Measurements from ENCODE around the gene RPS15. TPM values are rescaled to one million over a fixed set of nuclear protein-coding genes. Genes with fewer than 3 reads are reported as not detected.

Gene RPS15
- total RNA-seq, 4 donors from 2014 or later: 1,291 to 3,466 (median 2,344) TPM

GRCh38 chr19:1431759-1432506 lies 6.3 kb upstream of the RPS15 start:
- no peak for ATAC-seq
- Histone ChIP-seq H3K36me3 (peaks cover 0 to 98% of the 10 kb centered on the region in 2 donors), H3K9me3 (no peaks in the 10 kb centered on the region), H3K27me3 (no peaks in the 10 kb centered on the region), H3K27ac (no peak overlapping the region), H3K4me1 (no peaks in the 10 kb centered on the region), H3K4me3 (no peak overlapping the region)
- no peak for TF ChIP-seq CTCF (IDR thresholded peaks at IDR 0.05)
- TF ChIP-seq POLR2A (IDR thresholded peaks at IDR 0.05): no peak
- no peak for TF ChIP-seq POLR2AphosphoS5 (IDR thresholded peaks at IDR 0.05)
- no peak for TF ChIP-seq EP300 (IDR thresholded peaks at IDR 0.05)
- 80 to 82% methylated on average over 1 to 4 of the region's 24 CpGs for WGBS, 2 donors (ENCODE audit: low coverage in 1 of 2)

- Histone ChIP-seq H3K27me3 (no peaks in the 10 kb centered on the region), H3K36me3 (peaks cover 0 to 92% of the 10 kb centered on the region in 2 donors), H3K4me3 (no peak overlapping the region), H3K4me1 (peaks cover 0 to under 1% (median 0%) of the 10 kb centered on the region in 3 donors), H3K9me3 (no peaks in the 10 kb centered on the region), H3K27ac (no peak overlapping the region)
- TF ChIP-seq POLR2AphosphoS5 (IDR thresholded peaks at IDR 0.05) (no peak), EP300 (IDR thresholded peaks at IDR 0.05) (no peak), POLR2A (IDR thresholded peaks at IDR 0.05) (no peak), CTCF (IDR thresholded peaks at IDR 0.05) (no peak)
- ATAC-seq: no peak
- WGBS, 2 donors (ENCODE audit: low coverage in 1 of 2): 83% methylated on average over 5 of the region's 16 CpGs; no CpG with 5 or more reads in 1 of the 2 donors
Observed at GRCh38 chr19:1432507-1432887, 5.7 kb upstream of the RPS15 start.

- Histone ChIP-seq H3K9me3 (no peaks in the 10 kb centered on the region), H3K4me1 (peaks cover 0 to 7% (median 0%) of the 10 kb centered on the region in 3 donors), H3K36me3 (peaks cover 0 to 83% of the 10 kb centered on the region in 2 donors), H3K27me3 (no peaks in the 10 kb centered on the region), H3K27ac (no peak overlapping the region), H3K4me3 (no peak overlapping the region)
- no peak for ATAC-seq
- TF ChIP-seq CTCF (IDR thresholded peaks at IDR 0.05) (no peak), POLR2AphosphoS5 (IDR thresholded peaks at IDR 0.05) (no peak), POLR2A (IDR thresholded peaks at IDR 0.05) (no peak), EP300 (IDR thresholded peaks at IDR 0.05) (no peak)
- 92% methylated on average over 7 of the region's 47 CpGs; no CpG with 5 or more reads in 1 of the 2 donors for WGBS, 2 donors (ENCODE audit: low coverage in 1 of 2)
Observed at GRCh38 chr19:1433119-1434039, 4.8 kb upstream of the RPS15 start.

- no peaks in the 10 kb centered on the region for H3K27me3 ChIP-seq
- H3K27ac ChIP-seq: no peak overlapping the region
- H3K9me3 ChIP-seq: no peaks in the 10 kb centered on the region
- ATAC-seq: no peak
- TF ChIP-seq EP300 (IDR thresholded peaks at IDR 0.05) (no peak), POLR2AphosphoS5 (IDR thresholded peaks at IDR 0.05) (no peak), POLR2A (IDR thresholded peaks at IDR 0.05) (no peak), CTCF (IDR thresholded peaks at IDR 0.05) (no peak)
- peaks cover 0 to 77% of the 10 kb centered on the region in 2 donors for H3K36me3 ChIP-seq
- WGBS, 2 donors (ENCODE audit: low coverage in 1 of 2): 100% methylated on average over 1 to 2 of the region's 17 CpGs
- H3K4me3 ChIP-seq: no peak overlapping the region
- H3K4me1 ChIP-seq: peaks cover 0 to 9% (median under 1%) of the 10 kb centered on the region in 3 donors
Observed at GRCh38 chr19:1434040-1434366, 4.2 kb upstream of the RPS15 start.
